OCI-LY1 (cell line): ENCODE measurements around the gene CDH13.

Experiments used
- H2AFZ ChIP-seq: fragments of 200-600 bp; sonication (generic), shearing (Covaris generic); 2 replicates; pipeline ENCODE4 v1.6.0; 2014; ENCODE audit warnings: antibody characterized with exemption, mild to moderate bottlenecking, low read length
- H3F3A ChIP-seq: fragments of 200-600 bp; sonication (generic), shearing (Covaris generic); 2 replicates; pipeline ENCODE4 v1.6.0; 2014; ENCODE audit warnings: mild to moderate bottlenecking, antibody characterized with exemption, low read length, moderate library complexity; ENCODE audit not compliant: insufficient read depth
- H3K27ac ChIP-seq: fragments of 200-600 bp; sonication (generic); 2 replicates; pipeline ENCODE4 v1.5.1; 2014; ENCODE audit warnings: low read length, mixed run types, mild to moderate bottlenecking, low read depth; ENCODE audit not compliant: poor library complexity, severe bottlenecking
- H3K27me3 ChIP-seq: fragments of 200-600 bp; sonication (generic); 2 replicates; pipeline ENCODE4 v1.6.0; 2014; ENCODE audit warnings: antibody characterized with exemption, mild to moderate bottlenecking, low read length, moderate library complexity; ENCODE audit not compliant: insufficient read depth
- H3K36me3 ChIP-seq: fragments of 200-600 bp; sonication (generic); 2 replicates; pipeline ENCODE4 v1.6.1; 2014; ENCODE audit warnings: mild to moderate bottlenecking, antibody characterized with exemption, low read length, moderate library complexity, mixed read lengths; ENCODE audit not compliant: insufficient read depth
- H3K4me1 ChIP-seq: fragments of 200-600 bp; sonication (generic); 2 replicates; pipeline ENCODE4 v1.5.1; 2014; ENCODE audit warnings: mild to moderate bottlenecking, low read length, moderate library complexity; ENCODE audit not compliant: insufficient read depth, severe bottlenecking
- H3K4me2 ChIP-seq: fragments of 200-600 bp; sonication (generic), shearing (Covaris generic); 2 replicates; pipeline ENCODE4 v1.6.1; 2014; ENCODE audit warnings: low read length
- H3K4me3 ChIP-seq: fragments of 200-600 bp; sonication (generic); 2 replicates; pipeline ENCODE4 v1.5.1; 2014; ENCODE audit warnings: low read length, low read depth, mild to moderate bottlenecking, mixed read lengths; ENCODE audit not compliant: poor library complexity, severe bottlenecking
- H3K79me2 ChIP-seq: fragments of 200-600 bp; shearing (Covaris generic); 2 replicates; pipeline ENCODE4 v1.6.1; 2016; ENCODE audit warnings: mixed run types, low read length, mixed read lengths; ENCODE audit not compliant: insufficient read depth
- H3K9ac ChIP-seq: fragments of 200-600 bp; sonication (generic), shearing (Covaris generic); 2 replicates; pipeline ENCODE4 v1.6.1; 2014; ENCODE audit warnings: mild to moderate bottlenecking, low read length, mixed read lengths
- H3K9me2 ChIP-seq: fragments of 200-600 bp; sonication (generic), shearing (Covaris generic); 2 replicates; pipeline ENCODE4 v1.6.1; 2014; ENCODE audit warnings: low read depth, mild to moderate bottlenecking, low read length, mixed read lengths
- H3K9me3 ChIP-seq: fragments of 200-600 bp; shearing (Covaris generic); 2 replicates; pipeline ENCODE4 v1.6.1; 2014; ENCODE audit warnings: low read length, mixed read lengths
- H4K20me1 ChIP-seq: fragments of 200-600 bp; sonication (generic), shearing (Covaris generic); 2 replicates; pipeline ENCODE4 v1.6.0; 2016; ENCODE audit warnings: mild to moderate bottlenecking, low read length; ENCODE audit not compliant: insufficient read depth
- EZH2 ChIP-seq: fragments of 200-600 bp; sonication (generic), shearing (Covaris generic); IDR thresholded peaks from 2 replicates; pipeline ENCODE4 v1.8.0; 2017; ENCODE audit warnings: borderline replicate concordance, mixed run types, mild to moderate bottlenecking, antibody characterized with exemption, low read length, moderate library complexity, mixed read lengths
- TF ChIP-seq, protein P1 (sequence below): fragments of 200-600 bp; sonication (generic), shearing (Covaris generic); IDR thresholded peaks from 2 replicates; pipeline ENCODE4 v1.5.1; 2017; ENCODE audit warnings: mild to moderate bottlenecking, antibody characterized with exemption, low read length, moderate library complexity, mixed read lengths

The CDH13 gene

DNA sequence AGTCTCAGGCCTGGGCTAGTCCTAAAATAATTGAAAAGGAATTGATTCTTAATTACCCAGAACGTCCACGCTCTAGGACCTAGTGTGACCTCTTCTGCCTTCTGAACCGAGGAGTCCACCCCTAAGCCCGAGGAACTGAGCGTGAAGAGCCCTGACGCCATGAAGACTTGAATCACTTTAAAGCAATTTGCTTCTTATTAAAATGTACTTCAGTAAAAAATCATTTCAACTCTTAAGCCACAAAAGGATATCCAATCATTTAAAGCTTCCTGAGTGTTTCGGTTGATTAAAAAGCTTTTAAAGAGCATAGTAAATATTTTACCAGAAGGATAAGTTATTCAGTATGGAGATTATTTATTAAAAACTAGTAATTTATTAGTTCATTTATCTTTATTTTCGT is 1192.6 kb downstream of the CDH13 start:
- H3K4me2 ChIP-seq: no peak overlapping the region
- H3K9me3 ChIP-seq: no peaks in the 10 kb centered on the region
- no peaks in the 10 kb centered on the region; the same call in 1 of the 2 replicates for H3K36me3 ChIP-seq
- no peak overlapping the region for H3K27ac ChIP-seq
- H3K9me2 ChIP-seq: no peaks in the 10 kb centered on the region
- H3K9ac ChIP-seq: no peak overlapping the region
- H3K4me3 ChIP-seq: no peak overlapping the region
- no peaks in the 10 kb centered on the region for H4K20me1 ChIP-seq
- no peak for TF ChIP-seq EZH2
- TF ChIP-seq, protein P1, sequence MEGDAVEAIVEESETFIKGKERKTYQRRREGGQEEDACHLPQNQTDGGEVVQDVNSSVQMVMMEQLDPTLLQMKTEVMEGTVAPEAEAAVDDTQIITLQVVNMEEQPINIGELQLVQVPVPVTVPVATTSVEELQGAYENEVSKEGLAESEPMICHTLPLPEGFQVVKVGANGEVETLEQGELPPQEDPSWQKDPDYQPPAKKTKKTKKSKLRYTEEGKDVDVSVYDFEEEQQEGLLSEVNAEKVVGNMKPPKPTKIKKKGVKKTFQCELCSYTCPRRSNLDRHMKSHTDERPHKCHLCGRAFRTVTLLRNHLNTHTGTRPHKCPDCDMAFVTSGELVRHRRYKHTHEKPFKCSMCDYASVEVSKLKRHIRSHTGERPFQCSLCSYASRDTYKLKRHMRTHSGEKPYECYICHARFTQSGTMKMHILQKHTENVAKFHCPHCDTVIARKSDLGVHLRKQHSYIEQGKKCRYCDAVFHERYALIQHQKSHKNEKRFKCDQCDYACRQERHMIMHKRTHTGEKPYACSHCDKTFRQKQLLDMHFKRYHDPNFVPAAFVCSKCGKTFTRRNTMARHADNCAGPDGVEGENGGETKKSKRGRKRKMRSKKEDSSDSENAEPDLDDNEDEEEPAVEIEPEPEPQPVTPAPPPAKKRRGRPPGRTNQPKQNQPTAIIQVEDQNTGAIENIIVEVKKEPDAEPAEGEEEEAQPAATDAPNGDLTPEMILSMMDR: no peak
- H2AFZ ChIP-seq: no peak overlapping the region
- peaks cover 11% of the 10 kb centered on the region for H3K4me1 ChIP-seq
- no peaks in the 10 kb centered on the region for H3K79me2 ChIP-seq
- no peaks in the 10 kb centered on the region for H3F3A ChIP-seq
- H3K27me3 ChIP-seq: no peaks in the 10 kb centered on the region

DNA sequence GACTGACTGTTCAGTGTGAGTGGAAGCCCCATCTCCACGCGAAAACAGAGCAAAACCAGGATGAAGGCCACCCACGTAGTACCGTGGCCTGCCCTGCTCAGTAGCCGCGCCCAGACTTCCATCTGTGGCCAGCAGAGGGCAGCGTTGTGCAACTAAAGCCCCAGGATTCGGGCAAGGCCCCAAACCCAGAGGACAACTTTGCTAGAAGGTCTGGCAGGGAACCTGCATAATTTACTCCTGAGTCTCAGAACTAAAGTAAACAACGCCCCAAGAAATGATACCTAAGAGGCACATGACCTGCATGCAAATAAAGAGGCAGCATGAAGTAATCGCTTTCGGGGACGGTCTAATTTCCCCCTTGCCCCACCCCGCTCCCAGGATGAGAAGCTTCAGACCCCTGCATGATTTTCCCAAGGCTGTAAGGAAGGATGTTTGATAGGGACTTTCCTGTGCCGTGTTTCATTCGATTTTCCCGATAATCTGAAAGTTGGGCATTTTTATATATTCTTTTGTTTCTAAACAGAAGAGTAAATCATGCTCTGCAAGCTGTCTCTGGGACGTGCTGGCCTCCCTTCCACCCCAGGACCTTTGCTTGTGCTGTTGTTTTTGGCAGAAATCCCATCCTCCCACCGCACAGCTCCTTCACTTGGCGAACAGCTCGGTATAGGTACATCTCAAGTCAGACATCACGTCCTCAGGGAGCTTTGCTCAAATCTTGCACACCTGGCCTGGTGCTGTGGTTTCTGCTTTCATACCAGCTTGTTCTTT is 1199.6 kb downstream of the CDH13 start:
- no peaks in the 10 kb centered on the region for H4K20me1 ChIP-seq
- H3K9me2 ChIP-seq: no peaks in the 10 kb centered on the region
- no peaks in the 10 kb centered on the region for H3K4me1 ChIP-seq
- no peaks in the 10 kb centered on the region for H3K36me3 ChIP-seq
- H3F3A ChIP-seq: no peaks in the 10 kb centered on the region
- no peak overlapping the region for H3K4me2 ChIP-seq
- no peak overlapping the region for H3K9ac ChIP-seq
- H3K27me3 ChIP-seq: no peaks in the 10 kb centered on the region
- H3K4me3 ChIP-seq: no peak overlapping the region
- no peak overlapping the region for H3K27ac ChIP-seq
- H3K79me2 ChIP-seq: no peaks in the 10 kb centered on the region
- TF ChIP-seq, protein P1: peak; percentile 95
- TF ChIP-seq EZH2: no peak
- H3K9me3 ChIP-seq: no peaks in the 10 kb centered on the region
- H2AFZ ChIP-seq: no peak overlapping the region

DNA sequence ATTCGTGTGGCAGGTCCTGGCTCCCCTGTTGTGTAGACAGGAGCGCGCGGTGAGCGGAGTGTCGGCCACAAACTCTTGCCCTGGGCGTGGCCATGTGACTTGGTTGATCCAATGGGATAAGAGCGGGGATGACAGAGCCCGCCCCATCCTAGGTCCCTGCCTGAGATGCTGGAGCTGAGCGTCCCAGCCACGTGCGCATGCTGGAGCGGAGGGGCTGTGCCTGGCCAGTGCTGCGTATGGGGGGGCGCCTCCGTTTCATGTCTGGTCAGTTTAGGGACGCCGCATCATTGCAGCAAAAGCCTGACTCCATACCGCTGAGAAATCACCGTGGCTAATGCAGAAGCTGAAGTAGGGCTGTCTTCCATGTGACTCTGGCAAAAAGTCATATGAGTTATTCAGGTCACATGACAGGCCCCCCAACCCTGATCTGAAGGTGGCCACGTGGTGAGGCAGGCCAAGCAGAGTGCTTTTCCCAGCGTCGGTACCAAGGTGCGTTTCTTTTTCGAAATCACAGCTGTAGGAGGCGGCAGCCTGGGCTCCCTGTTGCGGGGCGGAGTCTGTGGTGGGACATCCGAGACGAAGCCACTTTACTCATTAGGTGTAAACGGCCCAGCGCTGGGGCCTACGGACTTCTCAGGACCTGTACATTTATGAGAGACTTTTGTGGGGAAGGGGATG is 1203.5 kb downstream of the CDH13 start:
- Histone ChIP-seq H3K9ac (no peak overlapping the region), H3K4me2 (no peak overlapping the region), H3K9me2 (no peaks in the 10 kb centered on the region), H3K9me3 (no peaks in the 10 kb centered on the region), H2AFZ (no peak overlapping the region), H3K36me3 (peaks cover 3% of the 10 kb centered on the region; the same call in 1 of the 2 replicates), H3K27me3 (no peaks in the 10 kb centered on the region), H3K79me2 (no peaks in the 10 kb centered on the region), H3F3A (no peaks in the 10 kb centered on the region), H3K4me3 (no peak overlapping the region), H3K4me1 (no peaks in the 10 kb centered on the region), H4K20me1 (no peaks in the 10 kb centered on the region), H3K27ac (no peak overlapping the region)
- TF ChIP-seq, protein P1: no peak
- TF ChIP-seq EZH2: no peak
